HG03159 (cell line): ENCODE results near the gene TMEFF2.

Source experiments
- ATAC-seq: cut with Tn5 transposase; IDR thresholded peaks from one replicate; pipeline ENCODE4 v1.9.1; 2021; ENCODE audit warnings: mild to moderate bottlenecking, moderate library complexity; ENCODE audit not compliant: unreplicated experiment

Gene TMEFF2, protein sequence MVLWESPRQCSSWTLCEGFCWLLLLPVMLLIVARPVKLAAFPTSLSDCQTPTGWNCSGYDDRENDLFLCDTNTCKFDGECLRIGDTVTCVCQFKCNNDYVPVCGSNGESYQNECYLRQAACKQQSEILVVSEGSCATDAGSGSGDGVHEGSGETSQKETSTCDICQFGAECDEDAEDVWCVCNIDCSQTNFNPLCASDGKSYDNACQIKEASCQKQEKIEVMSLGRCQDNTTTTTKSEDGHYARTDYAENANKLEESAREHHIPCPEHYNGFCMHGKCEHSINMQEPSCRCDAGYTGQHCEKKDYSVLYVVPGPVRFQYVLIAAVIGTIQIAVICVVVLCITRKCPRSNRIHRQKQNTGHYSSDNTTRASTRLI

DNA sequence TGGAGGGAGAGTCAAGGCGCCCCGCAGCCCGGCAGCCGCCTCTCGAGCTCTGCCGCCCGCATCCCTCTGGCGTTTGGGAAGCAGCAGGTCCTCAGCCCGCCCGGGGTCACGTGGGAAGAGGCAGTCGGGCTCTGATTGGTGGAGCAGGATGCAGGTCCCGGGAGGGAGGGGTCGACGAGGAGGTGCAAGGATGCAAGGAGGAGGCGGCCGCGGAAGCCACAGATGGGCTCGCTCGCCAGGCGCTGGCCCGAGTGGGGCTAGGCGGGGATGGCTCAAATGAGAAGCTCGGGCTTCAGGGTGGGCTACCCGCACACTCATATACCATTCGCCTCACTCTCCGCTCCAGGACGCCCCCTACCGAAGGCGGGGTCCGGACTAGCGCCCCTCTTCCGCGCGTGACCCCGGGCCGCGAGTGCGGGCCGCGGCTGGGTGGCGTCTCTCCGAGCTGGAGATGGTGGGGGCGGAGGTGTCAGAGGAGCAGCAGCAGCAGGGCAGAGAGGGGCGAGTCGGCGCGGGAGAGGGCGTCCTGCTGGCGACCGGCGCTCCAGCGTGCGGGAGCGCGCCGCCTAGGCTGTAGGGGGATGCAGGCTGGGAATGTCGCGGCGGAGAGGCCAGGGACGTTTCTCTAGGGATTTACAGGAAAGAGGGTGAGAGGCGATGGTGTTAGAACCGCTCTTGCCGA lies at the start of gene TMEFF2:
TMEFF2 (minus strand) TSS at position 68 of the 682 bp plus-strand sequence. CDS start 409 bp downstream, outside the sequence.
- ATAC-seq, result peak; percentile 68

DNA sequence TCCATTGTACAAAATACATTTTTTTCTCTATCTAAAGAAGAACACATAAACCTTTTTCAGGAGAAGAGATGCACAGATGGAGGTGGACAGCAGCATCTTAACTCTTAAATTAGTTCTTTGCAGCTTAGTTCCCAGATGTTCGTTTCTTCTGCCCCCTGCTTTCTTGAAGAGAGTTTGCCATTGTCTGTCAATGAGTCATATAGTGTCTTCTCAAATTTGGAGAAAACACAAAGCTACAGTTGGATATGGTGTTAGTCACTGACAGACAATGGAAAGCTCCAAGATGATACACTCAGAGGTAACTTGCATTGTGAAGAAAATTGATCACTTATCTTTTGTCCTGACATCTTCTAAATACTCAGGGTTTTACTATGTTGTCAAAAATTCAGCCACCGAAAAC lies 48.8 kb upstream of the TMEFF2 start:
- ATAC-seq, result no peak

DNA sequence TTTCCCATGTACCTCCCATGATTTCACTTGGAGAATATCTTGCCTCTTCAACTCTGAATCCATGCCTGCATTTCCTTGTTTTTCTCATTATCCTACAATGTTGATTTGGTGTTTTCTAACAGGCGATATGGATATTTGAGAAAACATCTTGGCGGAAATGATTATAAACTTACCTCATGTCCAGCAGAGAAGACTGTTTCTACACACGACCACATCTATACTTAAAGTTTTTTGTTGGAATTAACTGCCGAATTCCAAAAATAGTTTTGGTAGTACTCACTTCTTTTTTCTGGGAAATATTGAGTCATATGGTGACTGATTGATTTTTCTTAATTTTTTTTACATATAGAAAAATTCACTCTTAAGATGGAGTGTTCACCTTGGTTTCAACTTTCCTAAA lies 41.4 kb upstream of the TMEFF2 start:
- ATAC-seq, result no peak

DNA sequence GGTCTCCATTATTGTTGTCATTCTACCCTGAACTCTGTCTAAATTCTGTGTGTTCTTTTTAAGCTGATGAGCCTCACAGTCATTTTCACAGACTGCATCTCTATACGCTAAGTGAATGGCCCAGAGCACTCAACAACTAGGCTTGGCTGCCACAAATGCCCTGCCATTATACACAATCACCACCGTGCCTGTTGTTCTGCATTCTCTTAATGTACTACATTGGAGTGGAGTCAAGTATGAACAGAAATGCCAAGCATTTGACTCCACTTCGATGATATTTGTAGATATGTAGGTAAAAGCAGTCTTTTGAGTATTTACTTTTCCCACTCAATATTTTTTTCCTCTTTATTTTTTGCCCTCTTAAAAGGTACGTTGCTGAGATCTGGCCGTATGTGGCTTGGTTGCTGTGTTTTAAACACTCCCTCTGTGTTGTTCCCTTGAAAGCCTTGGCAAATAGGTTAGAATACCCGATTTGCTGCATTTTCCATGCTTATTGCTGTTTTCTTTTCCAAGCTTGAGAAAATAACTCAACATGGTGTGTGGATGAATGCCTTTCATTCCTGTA lies 36.2 kb upstream of the TMEFF2 start:
- ATAC-seq, result no peak

DNA sequence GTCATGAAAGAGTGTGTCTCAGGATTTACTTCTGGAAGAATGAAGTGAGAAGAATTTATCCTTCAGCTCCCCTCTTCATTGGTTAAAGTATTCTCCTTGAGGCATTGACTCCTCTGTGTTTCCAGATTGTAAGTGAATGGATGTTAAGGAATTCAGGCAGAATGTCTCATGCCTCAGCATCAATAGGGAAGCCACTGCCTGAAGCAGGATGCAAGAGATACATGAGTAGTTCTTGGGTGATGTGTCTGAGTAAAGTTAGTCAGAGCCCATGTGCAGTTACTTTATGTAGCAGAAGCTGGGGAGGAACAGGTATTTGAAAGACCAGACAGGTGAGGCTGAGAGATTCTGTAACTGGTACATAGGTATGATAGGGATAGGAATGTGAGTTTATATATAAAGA lies 34.0 kb upstream of the TMEFF2 start:
- ATAC-seq, result no peak

DNA sequence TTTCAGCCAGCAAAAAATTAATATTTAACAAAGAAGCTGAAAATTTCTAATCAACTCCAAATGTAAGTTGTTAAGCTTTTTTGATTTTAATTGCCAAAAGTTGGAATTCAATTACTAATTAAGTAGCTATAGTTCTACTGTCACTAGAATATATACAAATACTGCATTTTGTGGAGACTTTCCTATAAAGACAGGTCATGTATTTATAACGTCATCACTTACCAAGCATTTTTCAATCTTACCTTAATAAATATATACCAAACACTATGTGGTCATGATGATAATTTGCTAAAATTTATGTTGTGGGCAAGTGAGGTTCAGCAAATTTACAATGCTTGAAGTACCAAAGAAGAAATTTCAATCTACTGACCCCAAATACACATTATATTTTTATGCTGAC lies 24.2 kb upstream of the TMEFF2 start:
- no peak for ATAC-seq

DNA sequence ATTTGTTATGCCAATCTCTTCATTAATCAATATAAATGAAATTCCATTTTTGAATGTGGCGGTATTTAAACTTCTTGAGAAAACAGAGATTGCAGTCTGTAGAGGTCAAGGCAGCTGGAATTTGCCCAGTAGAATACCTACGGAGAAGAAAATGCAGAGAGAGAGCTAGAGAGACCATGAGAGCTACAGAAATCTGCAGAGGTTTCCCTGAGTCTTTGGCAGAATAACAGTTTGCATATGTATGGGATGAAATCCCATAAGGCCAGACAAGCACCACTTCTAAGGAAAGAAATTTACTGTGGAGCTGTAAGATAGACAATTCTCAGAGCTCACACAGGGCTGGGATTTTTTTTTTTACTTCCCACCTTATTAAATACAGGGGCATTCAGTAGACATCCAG lies 23.6 kb upstream of the TMEFF2 start:
- ATAC-seq, result no peak

DNA sequence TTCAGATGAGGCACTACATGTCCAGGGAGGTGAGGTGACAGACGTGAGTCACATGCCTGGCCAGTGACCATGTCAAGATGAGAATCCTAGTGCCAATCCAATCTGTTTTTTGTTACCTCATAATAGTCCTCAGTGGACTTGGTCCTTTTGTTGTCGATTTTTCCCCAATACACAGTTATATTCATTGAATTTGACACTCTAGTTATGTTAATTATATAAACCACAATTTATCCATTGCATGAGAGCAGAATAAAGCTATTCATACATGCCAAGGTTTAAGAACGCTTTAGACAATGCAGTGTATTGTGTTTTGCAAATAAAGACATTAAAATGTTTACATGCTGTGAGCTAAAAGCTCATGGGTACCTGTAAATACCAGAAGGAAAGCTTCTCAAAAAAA lies 21.6 kb upstream of the TMEFF2 start:
- ATAC-seq, result no peak

DNA sequence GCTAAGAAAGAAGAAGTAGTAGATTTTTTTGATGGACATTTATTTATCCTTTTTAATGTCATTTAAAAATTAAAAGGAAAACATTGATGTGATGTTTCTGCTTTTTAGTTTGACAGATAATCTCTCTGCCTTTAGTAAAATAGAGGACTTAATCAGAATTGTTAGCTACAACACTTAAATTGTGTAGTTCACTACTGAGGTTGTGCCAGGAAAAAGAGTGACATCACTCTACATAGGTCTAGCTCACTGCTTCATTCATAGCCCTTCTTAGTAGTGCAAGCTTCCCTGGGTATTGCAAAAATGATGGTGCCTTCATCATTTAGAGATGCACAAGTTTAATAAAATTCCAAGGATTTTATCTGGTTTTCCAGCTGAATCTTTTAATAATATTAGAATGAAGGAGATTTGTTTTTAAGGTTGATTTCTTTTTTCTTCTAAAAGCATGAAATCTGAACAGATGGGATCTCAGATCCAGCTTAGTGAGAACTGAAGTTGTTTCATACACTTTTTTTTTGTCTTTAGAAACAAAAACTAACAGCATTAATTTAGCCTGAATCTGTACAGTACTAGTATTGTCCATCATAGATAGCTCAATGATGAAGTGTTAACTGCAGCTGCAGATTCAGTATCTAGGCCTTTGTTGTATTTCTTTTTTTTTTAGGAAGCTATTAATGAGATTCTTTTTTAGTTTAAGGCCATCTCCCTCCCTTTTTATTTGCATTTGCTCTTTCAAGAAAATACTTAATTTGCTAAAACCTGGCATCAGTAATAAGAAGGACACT lies 20.6 kb upstream of the TMEFF2 start:
- no peak for ATAC-seq

DNA sequence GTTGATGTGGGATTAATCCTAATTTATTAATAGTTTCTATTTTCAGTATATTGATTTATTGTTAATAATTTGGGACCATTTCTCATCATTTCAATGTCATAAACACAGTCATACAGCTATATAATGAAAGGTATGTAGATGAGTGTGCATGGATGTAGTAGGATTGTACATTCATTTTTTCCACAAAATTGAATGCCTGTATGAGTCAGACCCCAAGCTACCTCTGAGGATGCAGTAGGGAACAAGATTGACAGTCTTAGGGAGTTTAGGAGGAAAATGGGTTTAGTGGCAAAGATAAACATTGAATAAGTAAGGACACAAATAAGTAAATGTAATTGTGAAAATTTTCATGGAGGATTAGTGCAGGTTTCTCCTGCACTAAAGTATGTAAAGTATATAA lies 14.1 kb upstream of the TMEFF2 start:
- no peak for ATAC-seq

DNA sequence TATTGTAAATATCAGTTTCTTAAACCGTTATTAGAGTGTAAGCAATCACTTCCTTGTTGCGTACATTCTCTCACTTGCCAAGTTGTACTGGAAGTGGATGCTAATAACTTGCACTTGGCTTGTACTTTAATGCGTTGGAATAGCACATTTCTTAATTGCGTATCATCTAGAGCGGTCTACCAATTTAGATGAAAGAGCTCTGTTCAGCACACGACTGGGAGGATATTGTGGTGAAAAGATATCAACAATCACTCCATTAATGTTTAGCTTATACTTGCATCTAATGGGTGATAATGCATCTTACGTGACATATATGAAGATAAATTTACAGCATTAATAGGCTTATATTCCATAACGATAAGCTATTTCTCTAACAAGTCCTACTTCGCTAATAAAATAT lies 11.7 kb upstream of the TMEFF2 start:
- no peak for ATAC-seq

DNA sequence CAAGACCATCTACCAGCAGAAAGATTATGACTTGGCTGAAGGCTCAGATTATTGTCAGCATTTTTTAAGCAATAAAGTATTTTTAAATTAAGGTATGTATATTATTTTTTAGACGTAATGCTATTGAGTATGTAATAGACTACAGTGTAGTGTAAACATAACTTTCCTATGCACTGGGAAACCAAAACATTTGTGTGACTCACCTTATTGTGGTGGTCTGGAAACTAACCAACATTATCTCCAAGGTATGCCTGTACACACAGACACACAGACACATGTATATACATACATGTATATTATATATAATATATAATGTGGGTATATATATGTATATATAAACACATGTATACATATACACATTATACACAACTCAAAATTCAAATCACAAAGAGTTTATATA lies 9.1 kb upstream of the TMEFF2 start:
- no peak for ATAC-seq

DNA sequence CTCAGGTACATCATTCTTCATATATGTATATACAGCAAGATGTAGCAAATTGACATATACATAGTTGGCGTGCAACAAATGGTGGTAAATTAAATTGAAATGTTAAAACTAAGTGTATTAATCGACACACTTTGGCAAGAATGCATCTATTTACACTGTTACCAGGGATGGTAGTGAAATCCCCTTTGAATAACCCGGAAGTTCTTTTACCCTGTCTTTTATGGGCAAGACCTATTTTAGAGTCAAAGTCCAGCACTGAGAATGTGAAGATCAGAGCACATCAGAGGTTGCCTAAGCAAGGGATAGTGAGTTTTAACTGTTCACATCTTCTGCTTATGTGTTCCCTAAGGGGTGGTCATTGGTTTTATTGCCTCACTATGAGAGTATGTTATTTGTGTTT lies 7.6 kb upstream of the TMEFF2 start:
- no peak for ATAC-seq

DNA sequence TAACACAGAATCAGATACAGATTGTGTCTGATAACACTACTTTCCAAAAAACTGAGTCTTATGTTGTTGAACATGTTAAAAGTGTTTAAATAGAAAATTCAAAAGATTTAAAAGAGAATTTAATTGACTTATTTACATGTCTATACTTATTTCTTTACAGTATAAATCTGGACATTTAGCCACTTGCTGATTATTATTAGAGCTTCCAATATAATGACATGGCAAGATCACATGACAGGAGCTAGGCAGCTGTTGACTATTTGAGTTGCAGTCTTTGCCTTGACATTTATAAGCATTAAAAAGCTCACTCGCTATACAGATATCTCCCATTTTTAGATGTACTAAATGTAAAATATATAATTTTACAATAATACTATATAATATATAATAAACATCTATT lies 6.4 kb upstream of the TMEFF2 start:
- no peak for ATAC-seq

DNA sequence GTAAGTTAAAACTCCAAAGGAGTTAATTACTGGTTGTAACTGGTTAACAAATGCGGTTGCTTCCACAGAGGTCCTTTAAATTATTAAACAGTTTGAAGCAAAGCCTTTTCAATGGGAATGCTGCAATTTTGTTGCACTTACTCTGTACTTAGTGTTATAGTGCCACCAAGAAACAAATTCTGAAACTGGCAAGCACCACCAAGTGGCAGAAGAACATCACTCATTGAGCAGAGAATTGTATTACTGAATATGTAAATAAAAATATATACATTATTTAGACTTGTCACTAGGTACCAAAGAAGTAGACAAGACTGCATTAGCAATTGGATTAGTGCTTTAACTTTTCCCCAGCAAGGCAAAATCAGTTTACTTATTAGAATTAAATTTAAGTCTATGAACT lies 2.6 kb upstream of the TMEFF2 start:
- no peak for ATAC-seq

DNA sequence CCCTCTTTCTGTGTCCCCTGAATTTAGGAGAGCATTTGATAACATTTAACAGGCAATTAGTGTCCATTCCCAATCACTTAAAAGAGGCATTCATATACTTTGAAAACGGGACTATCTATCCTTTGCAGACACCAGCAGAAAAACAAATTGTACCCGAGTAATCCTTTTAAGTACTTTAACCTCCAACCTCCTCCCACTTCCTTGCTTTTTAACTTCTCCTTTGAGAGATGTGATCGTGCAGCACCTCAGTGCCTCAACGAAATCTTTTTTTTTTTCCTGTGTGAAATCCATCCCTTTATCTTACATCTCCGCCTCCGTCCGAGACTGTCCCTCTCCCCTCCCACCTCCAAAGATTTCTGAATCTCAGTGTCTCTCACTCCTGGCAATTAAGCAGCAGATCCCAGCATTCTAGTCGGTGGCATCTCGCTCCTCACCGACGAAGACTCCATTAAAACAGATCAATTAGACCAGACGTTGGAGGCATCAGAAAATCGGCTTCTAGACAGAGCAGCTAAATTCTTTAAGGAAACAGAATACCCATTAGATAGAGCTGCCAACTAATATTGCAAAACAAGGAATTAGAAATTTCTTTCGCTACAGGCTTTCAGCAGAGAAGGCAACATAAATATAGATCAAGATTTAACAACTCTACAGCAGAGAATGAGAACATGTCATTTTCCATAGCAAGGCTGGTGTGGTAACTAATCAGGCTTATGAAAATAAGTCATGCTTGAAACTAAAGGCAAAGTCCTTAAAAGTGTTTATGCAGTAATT lies 1.9 kb upstream of the TMEFF2 start:
- no peak for ATAC-seq

DNA sequence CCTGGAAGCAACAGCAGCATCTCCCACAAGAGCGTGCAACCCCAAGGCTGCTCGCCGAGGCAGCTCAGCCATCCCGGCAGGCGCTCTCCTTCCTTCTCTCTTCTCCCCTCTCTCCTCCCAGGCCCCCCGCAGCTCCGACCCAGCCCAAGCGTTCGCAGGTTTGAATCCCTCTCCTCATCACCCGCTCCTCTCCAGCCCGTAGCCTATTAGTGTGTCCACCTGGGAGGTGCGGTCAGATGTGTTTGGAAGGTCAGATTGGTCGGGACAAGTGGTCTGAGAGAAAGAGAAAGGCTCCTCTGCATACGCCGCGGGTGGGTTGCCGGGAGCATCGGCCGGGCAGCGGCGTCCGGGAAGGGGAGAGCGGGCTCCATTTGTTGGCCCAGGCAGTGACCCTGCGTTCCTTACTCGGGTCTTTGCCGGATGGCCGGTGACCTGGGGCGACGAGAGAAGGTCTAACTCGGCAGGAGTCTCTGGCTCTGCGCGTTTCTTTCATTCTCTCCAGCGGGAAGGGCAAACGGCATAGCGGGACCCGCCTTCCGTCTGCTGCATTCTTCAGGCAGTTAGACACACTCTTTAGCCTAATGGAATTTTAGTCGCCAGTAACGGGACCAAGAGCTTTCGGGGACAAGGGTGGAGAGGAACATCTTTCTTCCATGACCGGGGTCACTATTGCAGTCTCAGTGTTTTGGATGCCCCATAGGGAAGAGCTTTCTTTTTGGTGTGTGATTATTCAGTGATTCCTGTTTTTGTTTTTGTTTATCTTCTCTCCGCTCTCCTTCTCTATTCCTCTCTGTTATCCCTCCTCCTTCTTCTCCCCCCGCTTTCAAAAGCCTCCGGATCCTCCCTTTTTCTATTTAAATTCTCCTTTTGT lies 1.1 kb upstream of the TMEFF2 start:
- ATAC-seq, result peak; percentile 20

DNA sequence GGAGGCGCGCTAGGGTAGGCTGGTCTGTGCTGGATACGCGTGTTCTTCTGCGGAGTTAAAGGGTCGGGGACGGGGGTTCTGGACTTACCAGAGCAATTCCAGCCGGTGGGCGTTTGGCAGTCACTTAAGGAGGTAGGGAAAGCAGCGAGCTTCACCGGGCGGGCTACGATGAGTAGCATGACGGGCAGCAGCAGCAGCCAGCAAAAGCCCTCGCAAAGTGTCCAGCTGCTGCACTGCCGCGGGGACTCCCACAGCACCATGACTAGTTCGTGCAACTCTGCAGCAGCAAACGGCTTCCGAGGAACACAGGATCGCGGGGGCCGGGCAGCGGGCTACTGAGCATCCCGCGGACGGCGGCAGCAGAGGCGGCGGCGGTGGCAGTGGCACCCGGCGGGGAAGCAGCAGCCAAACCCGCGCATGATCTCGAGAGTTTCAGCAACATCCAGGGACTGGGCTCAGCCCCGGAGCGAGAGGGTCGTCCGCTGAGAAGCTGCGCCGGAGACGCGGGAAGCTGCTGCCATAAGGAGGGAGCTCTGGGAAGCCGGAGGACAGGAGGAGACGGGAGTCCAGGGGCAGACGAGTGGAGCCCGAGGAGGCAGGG lies 368 bp downstream of the TMEFF2 start:
- peak; percentile 19 for ATAC-seq

DNA sequence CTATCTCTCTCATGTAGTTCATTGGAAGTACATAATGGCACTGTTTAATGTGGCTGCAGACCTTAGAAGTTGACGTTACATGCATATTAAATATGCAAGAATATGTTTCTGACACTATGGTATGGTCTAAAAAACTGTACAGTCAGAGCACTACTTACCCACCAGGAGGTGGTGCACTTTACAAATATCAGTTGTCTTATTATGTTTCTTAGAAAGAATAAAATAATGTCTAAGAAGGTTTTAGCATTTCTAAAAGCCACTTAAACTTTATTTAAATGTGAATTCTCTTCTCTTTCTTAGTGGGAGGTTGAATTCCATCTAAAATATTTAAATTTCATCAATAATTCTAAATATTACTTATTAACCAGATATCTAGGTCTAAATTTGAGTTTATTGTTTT lies 4.3 kb downstream of the TMEFF2 start:
- no peak for ATAC-seq
